NCI-H526 (cell line): ENCODE measurements around the gene S1PR1.
"Not testable (repeated sequence)": the region's sequence is repeated elsewhere in the genome, so short reads cannot be mapped to it uniquely, and the experiment has no call there.

Source experiments
- DNase-seq, 2 experiments: peaks; one replicate each; lab custom pipeline; 2025; lab: John Stamatoyannopoulos, UW

S1PR1 gene

DNA sequence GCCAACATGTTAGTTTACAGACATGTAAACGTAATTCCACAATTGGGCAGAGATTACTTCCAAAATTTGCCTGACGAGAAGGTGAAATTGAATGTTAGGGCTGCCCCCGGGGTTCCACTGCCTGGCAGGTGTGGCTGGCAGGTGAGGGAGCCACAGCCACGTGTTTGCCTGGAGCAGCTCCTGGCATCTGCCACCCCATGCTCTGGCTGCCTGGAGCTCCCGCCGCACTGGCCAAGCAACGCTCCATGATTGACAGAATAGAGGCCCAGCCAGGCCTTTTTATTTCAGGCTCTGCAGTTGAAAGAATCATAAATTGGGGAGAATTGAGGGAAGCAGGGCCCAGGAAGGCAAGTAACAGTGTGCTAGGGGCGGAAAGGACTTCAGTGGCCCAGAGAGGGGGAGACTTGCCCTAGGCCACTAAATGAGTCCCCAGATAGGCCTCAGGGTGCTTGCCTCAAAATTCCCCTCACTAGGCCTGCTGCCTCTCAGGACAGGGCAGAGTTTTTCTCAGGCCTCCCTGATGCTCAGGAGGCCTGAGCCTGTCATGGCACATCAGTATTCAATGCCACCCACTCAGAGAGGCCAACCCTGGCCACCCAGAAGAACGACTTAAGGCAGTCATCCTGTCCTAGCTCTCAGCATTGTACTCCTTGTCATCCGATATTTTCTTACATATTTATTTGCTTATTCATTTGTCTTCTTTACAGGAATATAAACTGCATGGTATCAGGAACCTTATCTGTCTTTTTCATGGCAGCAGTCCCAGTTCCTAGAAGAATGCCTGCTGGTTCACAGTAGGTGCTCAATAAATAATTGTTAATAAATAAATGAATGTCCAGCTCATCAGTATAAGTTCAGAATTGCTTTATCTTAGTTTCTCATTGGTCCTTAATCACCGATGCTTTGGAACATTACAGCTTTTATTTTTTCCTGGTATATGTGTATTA is 16.6 kb upstream of the S1PR1 start:
- peak in 1 of 2 experiments; percentile 30 for DNase-seq

DNA sequence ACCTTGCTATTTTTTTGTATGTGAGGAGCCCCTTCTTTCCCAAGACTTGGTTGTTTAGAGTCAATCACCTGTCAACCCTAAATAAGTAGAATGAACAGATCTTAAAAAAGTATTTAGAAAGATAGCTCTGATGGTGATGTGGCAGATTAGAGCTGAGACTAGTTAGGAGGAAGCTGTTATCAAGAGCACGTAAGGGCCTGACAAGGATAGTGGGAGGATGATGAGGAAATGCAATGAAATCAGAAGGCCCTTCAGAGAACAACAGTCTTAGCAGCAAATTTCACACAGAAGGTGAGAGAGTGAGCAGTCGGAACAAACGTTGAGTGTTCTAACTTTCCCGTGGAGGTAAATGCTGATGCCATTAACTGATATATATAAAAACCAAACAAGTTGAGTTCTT is 15.9 kb upstream of the S1PR1 start:
- DNase-seq: no peak

DNA sequence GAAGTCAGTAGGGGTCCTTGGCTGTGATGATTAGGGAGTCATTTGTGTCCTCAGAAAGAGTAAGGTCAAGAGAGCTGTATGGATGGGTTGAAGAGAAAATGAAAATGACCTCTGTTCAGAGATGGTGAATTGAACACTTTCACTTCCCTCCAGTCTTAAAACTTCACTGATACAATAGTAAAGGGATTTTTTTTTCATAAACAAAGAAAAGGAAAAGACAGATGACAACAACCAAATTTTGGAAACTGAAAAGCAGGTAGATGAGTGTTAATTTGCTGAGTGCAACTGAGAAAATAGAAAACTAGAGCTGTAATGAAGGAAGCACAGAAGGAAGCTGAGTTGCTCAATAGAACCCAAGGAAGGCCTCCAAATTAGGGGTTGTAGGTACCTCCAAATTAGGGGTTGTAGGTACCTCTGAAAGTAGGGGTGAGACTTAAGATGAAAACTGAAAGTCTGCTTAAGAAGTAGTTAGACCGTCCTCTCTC is 14.8 kb upstream of the S1PR1 start:
- DNase-seq: no peak

DNA sequence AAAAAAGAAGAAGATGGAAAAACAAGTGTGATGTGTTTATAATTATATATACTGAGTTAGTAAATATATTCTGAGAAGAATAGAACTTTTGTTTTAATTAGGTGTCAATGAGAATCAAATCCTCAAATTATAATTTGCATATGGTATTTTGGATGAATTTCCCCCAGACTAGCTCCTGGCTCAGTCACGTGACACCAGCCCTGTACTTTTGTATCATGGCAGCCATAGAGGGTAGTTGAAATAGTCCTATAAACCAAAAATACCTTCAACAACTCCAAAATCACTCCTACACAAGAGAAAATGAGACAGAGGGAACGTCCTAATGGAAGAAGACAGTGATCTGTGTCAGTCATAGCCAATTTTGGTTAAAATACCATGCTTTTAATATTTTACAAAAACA is 9.0 kb upstream of the S1PR1 start:
- no peak for DNase-seq

DNA sequence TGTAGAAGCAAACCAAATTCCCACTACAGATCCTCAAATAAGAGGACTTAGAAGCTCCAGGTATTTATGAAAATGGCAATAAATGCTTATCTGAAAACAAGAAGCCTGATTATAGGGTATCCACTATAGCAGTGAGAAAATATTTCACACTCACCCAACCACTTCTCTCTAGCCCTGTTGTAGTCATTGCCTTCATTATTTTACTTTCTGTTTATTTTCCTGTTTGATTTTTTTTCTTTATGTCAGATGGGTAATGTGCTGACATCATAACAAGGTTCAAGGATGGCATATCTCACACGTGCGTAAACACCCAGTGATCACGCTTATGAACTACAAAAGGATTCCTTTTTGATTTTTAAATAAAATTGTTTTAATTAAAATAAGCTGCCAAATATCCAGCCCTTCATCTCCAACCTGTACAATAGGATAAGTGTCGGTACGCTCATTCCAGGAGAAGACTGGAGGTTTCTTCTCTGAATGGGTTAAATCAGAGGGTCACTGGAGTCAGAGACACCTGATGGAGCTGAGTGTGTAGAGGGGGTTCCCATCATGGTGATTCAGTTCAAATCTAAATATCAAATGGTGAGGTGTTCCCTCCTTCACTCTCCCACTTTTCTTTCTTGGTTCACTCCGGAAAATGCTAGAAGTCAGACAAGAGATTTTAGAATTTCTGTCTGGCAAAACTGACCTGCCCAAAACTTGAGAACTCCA is 8.2 kb upstream of the S1PR1 start:
- DNase-seq: no peak

DNA sequence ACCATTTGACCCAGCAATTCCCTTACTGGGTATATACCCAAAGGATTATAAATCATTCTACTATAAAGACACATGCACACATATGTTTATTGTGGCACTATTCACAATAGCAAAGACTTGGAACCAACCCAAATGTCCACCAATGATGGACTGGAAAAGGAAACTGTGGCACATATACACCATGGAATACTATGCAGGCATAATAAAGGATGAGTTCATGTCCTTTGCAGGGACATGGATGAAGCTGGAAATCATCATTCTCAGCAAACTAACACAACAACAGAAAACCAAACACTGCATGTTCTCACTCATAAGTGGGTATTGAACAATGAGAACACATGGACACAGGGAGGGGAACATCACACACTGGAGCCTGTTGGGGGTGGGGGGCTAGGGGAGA is 4.6 kb upstream of the S1PR1 start:
- not testable (repeated sequence) for DNase-seq

DNA sequence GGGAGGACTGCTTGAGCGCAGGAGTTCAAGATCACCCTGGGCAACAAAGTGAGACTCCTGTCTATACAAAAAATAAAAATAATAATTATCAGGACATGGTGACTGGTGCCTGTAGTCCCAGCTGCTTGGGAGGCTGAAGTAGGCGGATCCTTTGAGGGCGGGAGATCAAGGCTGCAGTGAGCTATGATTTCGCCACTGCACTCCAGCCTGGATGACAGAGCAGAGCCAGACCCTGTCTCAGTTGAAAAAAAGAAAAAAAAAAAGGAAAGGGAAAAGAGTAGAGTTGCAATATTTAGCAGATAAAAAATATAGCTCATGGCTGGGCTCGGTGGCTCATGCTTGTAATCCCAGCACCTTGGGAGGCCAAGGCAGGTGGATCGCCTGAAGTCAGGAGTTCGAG is 3.3 kb upstream of the S1PR1 start:
- no peak for DNase-seq

DNA sequence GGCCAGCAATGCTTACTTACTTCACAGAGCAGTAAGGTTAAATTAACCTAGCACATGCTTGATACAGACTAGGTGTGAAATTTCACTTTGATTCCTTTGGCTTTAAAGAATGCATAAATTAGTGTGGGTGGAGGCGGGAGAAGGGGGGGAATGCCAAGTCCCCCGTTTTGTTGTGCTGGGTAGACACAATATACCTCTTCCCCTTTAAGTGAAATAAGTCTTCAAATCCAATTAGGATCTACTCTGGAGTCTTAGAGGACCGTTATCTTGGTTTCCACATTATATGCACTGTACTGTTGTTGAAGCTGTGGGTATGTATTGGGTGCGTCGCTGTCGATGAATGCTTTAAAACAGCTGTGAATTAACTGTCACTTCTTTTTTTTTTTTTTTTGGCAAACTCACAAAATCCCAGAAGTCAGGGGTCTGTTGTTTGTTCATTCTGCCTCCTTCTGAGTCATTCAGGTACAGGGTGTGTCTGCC is 1.6 kb upstream of the S1PR1 start:
- DNase-seq: no peak

DNA sequence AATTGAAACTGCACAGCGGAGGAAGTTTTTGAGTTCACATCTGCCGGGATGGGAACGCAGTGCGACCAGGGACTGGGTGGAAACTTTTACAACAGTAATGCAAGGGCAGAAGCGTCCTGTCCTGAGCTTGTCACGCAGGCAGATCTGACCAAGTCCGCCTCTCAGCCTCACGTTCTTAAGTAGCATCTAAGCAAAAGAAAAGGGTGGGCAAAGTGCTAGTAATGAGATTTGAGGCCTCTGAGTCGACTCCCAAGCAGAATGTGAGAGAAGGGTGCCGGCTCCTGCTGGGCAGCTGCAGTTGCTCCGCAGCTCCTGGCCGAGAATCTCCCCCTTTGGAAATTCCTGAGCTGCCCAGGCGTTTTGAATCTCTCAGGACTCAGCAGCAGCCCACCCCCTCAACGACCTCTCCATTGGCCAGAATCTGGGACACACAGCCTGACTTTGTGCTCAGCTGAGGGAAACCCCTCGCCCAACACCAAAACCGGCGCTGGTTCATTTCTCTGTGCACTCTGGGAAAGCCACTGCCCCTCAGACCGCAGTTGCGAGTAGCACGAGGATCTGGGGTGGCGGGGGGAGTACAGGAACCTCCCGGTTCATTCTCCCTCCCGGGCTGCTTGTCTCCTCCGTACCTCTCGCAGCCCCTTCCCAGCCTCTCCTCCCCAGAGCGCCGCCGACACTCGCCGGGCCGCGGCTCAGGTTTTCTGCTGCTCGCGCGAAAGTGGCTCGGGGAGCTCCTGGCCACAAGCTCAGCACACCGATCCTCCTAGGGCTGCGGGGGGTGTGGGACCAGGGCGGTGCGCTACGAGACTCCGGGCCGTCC is 913 bp upstream of the S1PR1 start:
- DNase-seq: peak in 1 of 2 experiments; percentile 46

DNA sequence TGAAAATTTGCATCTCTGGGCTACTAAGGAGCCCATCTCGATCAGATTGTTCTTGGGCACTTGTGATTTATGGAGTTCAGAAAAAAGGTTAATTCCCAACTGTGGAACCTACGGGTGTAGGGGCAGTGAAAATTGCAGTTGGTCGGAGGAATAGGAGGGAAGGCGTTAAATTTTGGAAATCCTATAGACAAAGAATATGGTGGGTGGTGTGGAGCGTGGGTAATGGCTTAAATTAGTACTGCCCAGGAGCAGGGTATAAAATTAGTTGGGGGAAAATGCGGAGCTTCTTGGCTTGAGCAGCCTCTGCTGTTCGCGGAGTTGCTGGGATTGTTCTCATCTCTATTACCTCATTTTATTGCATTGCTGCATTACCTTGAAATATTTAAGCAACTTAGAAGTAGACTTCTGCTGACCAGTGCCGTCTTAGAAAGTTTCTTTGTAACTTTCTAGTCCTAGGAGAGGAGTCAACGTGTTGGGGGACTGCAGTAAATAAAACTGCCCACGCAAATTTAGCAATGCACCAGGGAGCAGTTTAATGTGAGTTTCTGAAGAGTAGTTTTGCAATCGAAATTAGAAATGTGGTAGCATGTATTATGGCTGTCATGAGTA is 514 bp downstream of the S1PR1 start:
- DNase-seq: peak in 1 of 2 experiments; percentile 27

DNA sequence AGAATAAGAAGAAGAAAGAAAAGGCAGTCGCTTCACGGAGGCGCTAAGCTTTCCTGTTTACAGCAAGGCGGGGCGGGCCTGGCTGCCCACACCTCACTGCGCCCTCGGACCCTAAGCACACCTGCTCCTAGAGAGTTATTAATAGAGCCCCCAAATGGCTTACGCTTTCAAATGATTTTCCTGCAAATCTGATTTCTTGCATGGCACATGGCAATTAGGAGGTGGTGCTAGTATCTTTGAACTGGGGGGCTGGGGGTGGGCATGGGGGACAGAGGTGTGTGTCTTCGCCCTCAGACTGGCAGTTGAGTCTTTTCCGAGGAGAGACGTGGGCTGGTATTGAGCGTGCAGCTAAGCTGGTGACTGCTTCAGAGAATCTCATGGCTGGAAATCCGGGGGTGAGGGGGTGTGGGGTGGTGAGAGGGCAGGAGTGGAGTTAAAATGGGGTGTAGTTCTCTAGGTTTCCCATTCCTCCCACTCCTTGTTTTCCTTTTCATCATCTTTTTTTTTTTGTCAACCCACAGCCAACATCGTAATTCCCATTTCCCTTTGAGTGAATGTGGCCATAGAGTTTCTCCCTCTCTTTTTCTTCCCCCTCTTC is 1.3 kb downstream of the S1PR1 start:
- peak in 1 of 2 experiments; percentile 18 for DNase-seq

DNA sequence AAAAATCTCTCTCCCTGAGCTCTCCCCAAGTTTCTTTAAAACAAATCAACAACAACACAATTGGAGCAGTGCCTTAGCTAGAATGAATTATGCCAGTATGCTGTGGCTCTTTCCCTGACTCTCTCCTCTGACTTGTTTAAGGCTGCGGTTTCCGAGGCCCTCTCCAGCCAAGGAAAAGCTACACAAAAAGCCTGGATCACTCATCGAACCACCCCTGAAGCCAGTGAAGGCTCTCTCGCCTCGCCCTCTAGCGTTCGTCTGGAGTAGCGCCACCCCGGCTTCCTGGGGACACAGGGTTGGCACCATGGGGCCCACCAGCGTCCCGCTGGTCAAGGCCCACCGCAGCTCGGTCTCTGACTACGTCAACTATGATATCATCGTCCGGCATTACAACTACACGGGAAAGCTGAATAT is 1.9 kb downstream of the S1PR1 start:
- peak; percentile 64 to 91 for DNase-seq

DNA sequence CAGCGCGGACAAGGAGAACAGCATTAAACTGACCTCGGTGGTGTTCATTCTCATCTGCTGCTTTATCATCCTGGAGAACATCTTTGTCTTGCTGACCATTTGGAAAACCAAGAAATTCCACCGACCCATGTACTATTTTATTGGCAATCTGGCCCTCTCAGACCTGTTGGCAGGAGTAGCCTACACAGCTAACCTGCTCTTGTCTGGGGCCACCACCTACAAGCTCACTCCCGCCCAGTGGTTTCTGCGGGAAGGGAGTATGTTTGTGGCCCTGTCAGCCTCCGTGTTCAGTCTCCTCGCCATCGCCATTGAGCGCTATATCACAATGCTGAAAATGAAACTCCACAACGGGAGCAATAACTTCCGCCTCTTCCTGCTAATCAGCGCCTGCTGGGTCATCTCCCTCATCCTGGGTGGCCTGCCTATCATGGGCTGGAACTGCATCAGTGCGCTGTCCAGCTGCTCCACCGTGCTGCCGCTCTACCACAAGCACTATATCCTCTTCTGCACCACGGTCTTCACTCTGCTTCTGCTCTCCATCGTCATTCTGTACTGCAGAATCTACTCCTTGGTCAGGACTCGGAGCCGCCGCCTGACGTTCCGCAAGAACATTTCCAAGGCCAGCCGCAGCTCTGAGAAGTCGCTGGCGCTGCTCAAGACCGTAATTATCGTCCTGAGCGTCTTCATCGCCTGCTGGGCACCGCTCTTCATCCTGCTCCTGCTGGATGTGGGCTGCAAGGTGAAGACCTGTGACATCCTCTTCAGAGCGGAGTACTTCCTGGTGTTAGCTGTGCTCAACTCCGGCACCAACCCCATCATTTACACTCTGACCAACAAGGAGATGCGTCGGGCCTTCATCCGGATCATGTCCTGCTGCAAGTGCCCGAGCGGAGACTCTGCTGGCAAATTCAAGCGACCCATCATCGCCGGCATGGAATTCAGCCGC is 2.5 kb downstream of the S1PR1 start:
- DNase-seq: no peak

DNA sequence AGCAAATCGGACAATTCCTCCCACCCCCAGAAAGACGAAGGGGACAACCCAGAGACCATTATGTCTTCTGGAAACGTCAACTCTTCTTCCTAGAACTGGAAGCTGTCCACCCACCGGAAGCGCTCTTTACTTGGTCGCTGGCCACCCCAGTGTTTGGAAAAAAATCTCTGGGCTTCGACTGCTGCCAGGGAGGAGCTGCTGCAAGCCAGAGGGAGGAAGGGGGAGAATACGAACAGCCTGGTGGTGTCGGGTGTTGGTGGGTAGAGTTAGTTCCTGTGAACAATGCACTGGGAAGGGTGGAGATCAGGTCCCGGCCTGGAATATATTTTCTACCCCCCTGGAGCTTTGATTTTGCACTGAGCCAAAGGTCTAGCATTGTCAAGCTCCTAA is 3.2 kb downstream of the S1PR1 start:
- no peak for DNase-seq

DNA sequence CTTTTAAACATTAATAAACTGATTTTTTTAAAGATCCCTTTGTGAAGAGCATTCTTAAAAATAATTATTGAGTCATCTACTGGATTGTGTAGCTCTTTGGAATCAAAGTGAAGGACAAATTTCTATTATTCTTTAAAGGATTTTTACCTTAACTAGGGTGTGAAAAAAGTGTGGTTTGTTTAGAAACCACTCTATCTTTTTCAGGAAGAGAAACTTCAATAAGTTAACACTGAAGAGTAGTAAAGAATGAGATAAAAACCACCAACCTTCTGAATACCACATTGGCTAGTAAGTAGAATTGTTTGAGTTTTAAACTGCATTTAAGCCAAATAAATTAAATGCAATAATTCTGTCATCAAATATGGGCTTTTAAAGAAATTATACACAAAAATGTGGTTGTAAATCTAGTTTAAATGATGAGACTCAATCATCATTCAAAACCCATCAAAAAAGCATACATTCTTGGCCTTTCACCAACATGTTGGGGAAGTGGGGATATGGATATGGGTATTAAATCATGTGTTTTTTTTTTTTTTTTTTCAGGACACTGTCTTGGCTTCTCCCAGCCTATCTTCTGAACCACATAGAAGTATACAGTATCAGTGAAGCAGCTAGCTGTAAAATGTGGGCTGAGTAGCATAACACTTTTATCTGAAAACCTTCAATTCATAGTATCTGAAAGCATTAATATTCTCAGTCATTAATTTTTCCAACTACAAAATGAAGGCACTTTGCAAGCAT is 4.8 kb downstream of the S1PR1 start:
- no peak for DNase-seq

DNA sequence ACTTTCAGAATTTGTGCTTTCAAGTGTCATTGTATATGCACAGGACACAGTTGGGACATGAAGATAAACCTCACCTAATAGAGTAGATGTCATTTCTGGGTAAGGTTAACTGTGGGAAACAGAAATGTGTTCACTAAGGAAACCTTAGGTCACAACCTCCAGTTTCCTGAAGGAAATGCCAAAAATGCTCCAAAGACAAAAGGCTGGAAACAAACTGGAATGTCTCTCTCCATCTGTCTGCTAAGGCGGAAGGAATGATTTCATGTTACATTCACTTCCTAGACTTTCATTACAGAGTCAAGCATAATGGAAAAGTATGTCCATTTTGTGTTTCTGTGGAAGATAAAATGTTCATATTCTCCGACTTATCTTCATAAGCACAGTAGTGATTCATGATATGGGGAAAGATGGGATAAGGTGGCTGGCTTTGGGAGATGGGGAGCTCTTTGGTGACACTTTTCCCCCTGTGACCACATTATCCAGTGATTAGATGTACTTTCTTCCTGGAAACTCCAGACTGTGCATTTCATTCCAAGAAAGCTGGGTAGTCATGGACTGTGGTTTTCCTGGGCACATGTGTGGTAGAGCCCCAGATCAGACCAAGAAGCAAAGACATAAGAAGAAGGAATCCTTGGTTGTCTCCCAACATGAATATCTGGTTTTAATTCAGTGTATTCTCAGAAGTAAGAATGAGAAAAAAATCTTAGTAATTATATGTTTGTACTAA is 5.7 kb downstream of the S1PR1 start:
- no peak for DNase-seq

DNA sequence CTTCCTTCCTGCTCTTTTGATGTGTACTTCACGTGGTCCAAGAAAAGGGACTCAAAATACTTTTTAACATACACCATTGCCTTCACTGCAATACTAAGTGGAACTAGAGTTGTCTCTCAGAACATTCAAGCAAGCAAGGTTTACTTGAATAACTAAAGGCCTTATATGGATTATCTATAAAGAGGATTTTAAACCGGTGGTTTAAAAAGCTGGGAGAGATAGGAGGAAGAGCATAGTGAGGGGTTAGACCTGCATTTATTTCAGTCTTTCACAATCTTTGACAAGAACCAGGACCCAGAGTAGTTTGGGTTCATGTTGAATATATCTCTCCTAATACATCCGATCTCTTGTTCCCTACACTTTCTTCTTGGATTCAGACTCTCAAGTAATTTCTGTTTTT is 6.9 kb downstream of the S1PR1 start:
- no peak for DNase-seq

DNA sequence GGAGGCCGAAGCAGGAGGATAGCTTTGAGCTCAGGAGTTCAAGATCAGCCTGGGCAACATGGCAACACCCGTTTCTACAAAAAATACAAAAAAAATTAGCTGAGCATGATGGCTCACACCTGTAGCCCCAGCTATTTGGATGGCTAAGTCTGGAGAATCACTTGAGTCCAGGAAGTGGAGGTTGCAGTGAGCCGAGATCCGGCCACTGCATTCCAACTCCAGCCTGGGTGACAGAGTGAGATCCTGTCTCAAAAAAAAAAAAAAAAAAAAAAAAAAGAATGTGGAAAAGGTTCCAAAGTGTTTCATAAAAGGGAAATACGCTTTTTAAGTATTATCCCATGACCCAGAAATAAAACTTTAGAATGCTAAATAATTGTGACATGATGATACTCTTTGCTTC is 8.0 kb downstream of the S1PR1 start:
- DNase-seq: no peak
